ENCODE data around the gene AFF1. TPM values are rescaled to one million over a fixed set of nuclear protein-coding genes. Genes with fewer than 3 reads are reported as not detected.
A peak's percentile ranks its signal among the peaks of the same experiment; 100 is the strongest.

The AFF1 gene
- total and polyA plus RNA-seq, 2 of the 4 experiments (the other 2 are of a cell fraction), result 7.0 to 9.6 TPM

- H2BK5ac ChIP-seq (ENCODE audit: low read depth, low read length, poor library complexity, severe bottlenecking), result no peak overlapping the region
- CTCF ChIA-PET, result interaction anchor here (1.0 to 1.6 kb wide), 2 partner anchors 395 to 401 kb away, joined by 3 read pairs; no protein-coding TSS in a partner anchor
- no peak overlapping the region for H3K14ac ChIP-seq (replicated peaks; ENCODE audit: low read depth, low read length)
- no peak overlapping the region for H3K23ac ChIP-seq (ENCODE audit: low read depth, low read length)
- H3K9me3 ChIP-seq (ENCODE audit: control insufficient read depth, insufficient read depth, low read length), result no peaks in the 10 kb centered on the region; the same call in 1 of the 2 replicates
- H4K5ac ChIP-seq (ENCODE audit: low read depth, low read length), result no peak overlapping the region
- DNase-seq (peak; percentile 17), ATAC-seq (ENCODE audit: low read depth) (no peak)
- in situ Hi-C loops (cut with MboI; ENCODE audit: low sequenced_read_pairs) (loop anchor here (5.0 to 10.0 kb wide), 2 partner anchors 302 to 399 kb away; partner anchors contain the start of gene PTPN13), intact Hi-C loops (cut with micrococcal nuclease) (no loop called here), dilution Hi-C loops (cut with HindIII; ENCODE audit: low sequenced_read_pairs, unreplicated experiment) (no loop called here)
- no peaks in the 10 kb centered on the region for H3K79me1 ChIP-seq (ENCODE audit: low read depth in 1 of 2, low read length in 2 of 2)
- no peak overlapping the region for H3K4me2 ChIP-seq (ENCODE audit: low read depth, low read length)
- H3K27me3 ChIP-seq (ENCODE audit: control insufficient read depth, insufficient read depth, low read length), result no peaks in the 10 kb centered on the region
- no peaks in the 10 kb centered on the region for H3K36me3 ChIP-seq (ENCODE audit: control insufficient read depth, insufficient read depth, low read length)
- H2BK20ac ChIP-seq (ENCODE audit: low read depth, low read length), result no peak overlapping the region
- H2BK15ac ChIP-seq (ENCODE audit: low read depth, low read length), result no peak overlapping the region
- no peak overlapping the region for H3K56ac ChIP-seq (ENCODE audit: extremely low read depth, insufficient read depth, low read length)
- peaks cover 5% of the 10 kb centered on the region for H3K4me1 ChIP-seq (ENCODE audit: control insufficient read depth, insufficient read depth, low read length)
- no peak overlapping the region for H3K27ac ChIP-seq (ENCODE audit: insufficient read depth, low read length)
- H2BK120ac ChIP-seq (ENCODE audit: low read depth, low read length), result no peak overlapping the region
- H3K18ac ChIP-seq (ENCODE audit: low read depth, low read length), result no peak overlapping the region
- H3K4me3 ChIP-seq (ENCODE audit: insufficient read depth, low read depth, low read length), result no peak overlapping the region
- no peak overlapping the region for H4K8ac ChIP-seq (ENCODE audit: low read depth in 2 of 2, low read length in 2 of 2)
- no CpG with 5 or more reads among the region's 4 CpGs for WGBS, 2 experiments (ENCODE audit: extremely low coverage in 2 of 2, insufficient read length in 1 of 2)
- TF ChIP-seq USF2 (IDR thresholded peaks at IDR 0.05; ENCODE audit: low read depth, low read length) (no peak), POLR2A (IDR thresholded peaks at IDR 0.05; ENCODE audit: low read depth, low read length) (no peak), BHLHE40 (IDR thresholded peaks at IDR 0.05; ENCODE audit: low read depth, low read length) (no peak), FOS (IDR thresholded peaks at IDR 0.05; ENCODE audit: low read depth, low read length) (no peak), RFX5 (IDR thresholded peaks at IDR 0.05; ENCODE audit: low read depth, low read length) (no peak)
- H2AFZ ChIP-seq (replicated peaks; ENCODE audit: low read length, poor library complexity), result no peak overlapping the region
- H3K9me1 ChIP-seq (ENCODE audit: insufficient read depth, low read length), result no peaks in the 10 kb centered on the region; the same call in 1 of the 2 replicates
- no peak overlapping the region for H4K91ac ChIP-seq (ENCODE audit: insufficient read depth, low read depth, low read length)
- no peak overlapping the region for H3K9ac ChIP-seq (ENCODE audit: low read depth, low read length)
- POLR2A ChIA-PET (ENCODE audit: unreplicated experiment), result no interaction called here
- H2AK9ac ChIP-seq (replicated peaks; ENCODE audit: low read depth, low read length, poor library complexity), result no peak overlapping the region
- H2AK5ac ChIP-seq (ENCODE audit: low read depth, low read length), result no peak overlapping the region
- no TSS peak for BruUV-seq (replicated peaks)
- H3K4ac ChIP-seq (ENCODE audit: low read depth, low read length), result no peak overlapping the region
- H4K20me1 ChIP-seq (ENCODE audit: insufficient read depth, low read length), result no peaks in the 10 kb centered on the region
Observed at GRCh38 chr4:86896596-86896995, 38.2 kb upstream of the AFF1 start.

All from IMR-90 (cell line).